Stimulated activated CD4-positive, alpha-beta T cell treated with anti-CD3 and anti-CD28 coated beads, TNF-alpha, amount 100 ng/mL, for 4 hours (primary cell): Measurements from ENCODE around the gene BNC2.

Experiments used
- DNase-seq, 3 experiments: peaks; one replicate each; pipeline ENCODE4 v3.0.0-alpha.2; 2020; ENCODE audit warnings: low read depth in 3 of 3

Gene BNC2

DNA sequence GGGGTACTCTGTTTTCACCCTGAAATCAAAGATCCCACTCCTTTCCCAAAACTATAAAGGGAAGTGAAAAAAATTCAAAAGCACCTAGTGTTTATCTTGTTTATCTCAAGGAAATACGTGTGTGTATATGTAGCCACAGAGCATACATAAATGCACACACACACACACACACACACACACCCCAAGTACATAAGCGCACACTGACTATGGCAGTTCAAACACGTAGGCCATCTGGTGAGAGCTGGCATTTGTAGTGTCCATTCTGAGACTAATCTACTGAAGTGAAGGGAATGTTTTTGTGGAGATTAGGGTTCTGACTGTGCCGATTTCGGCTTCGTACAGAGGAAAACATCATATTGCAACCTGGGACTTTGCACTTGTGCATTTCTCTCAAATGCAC is 451.7 kb downstream of the BNC2 start:
- DNase-seq, result no peak

DNA sequence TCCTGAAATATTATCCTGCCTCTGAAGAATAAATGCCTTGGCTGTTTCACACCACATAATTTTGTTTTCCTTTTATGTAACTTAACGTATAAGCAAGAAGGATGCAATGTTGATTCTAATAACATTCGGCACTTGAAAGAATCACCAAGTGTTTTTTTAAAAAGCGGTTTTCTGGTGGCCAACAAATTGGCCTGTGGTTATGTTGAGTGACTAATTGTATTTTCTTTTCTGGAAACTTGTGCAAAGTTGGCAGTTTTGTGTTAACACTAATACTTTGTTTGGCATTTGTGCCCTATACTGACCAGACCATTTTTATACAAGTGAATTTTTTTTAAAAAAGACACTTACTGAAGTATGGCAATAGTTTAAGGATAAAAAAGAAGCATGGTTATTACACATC is 452.7 kb downstream of the BNC2 start:
- DNase-seq, result no peak

DNA sequence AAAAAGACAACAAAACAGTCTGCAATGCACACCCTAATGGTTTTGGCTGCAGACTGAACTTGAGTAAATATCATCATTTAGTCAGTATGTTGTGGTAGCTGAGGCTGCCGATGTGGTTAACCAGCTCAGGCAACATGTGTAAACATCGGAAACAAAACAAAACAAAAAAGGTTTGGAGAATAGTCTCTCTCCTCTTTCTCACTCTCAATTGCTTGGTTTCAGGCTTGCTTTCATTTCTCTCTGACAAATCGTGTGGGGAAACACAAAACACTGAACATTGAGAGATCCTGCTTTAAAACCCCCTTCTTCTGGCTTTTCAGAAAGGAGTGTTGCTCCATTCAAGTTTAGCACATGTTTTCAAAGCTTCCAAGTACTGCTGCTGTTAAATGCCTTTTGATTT is 453.3 kb downstream of the BNC2 start:
- no peak for DNase-seq

DNA sequence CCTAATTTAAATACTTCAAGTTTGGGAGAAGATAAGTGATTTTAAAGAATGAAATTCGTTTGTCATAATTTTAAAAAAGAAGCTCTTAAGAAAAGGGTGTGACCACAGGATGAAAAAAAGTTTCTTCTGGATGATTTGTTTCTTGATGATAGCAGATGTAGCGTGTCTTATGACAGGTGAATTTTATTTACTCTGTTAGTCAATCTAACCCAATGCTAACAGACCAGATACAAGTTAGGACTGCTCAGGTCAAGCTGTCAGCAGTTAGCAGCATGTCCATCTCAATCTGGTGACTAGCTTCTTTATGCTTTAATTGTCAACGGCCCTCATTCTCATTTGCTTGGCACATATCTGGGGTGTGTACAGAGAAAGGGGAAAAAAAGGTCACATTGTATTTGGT is 456.0 kb downstream of the BNC2 start:
- DNase-seq, result no peak

DNA sequence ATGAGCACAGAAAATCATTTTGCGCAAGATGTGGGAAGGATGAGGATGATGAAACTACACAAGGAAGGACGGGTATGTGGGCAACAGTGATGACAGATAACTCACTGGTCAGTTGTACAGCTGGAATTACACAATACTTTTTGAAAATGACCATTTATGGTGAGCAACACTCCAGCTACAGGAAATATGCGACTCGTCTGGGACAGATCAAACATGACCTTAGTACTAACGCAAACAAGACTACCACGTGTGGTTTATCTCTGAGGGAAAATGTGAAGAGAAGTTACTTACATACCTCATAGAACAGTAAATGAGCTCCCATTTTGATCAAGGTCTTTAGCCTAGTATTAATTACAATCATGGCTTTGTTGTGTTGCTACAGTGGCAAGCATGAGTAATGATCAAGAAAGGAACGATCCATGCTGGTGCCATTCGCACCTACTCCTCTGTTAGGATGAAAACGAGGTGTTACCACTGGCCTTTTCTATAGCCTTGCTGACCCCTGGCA is 456.9 kb downstream of the BNC2 start:
- DNase-seq, result no peak

DNA sequence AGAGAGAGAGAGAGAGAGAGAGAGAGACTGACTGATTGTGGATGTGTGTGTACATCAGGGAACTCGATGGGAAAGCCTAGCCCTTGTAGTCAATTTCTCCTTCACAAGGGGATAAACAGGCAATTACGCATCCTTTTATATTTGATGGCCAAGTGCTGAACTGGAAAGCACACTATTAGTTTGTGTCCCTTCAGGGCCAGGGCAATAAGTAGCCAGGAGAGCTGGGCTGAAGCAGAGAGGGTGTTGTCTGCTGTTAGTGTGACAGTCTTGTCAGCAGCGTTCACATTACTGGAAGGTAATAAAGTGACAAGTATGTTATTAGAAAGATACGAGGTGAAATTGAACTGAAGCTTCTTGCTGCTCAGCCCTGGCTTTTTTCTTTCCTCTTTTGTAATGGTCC is 457.7 kb downstream of the BNC2 start:
- DNase-seq, result no peak

DNA sequence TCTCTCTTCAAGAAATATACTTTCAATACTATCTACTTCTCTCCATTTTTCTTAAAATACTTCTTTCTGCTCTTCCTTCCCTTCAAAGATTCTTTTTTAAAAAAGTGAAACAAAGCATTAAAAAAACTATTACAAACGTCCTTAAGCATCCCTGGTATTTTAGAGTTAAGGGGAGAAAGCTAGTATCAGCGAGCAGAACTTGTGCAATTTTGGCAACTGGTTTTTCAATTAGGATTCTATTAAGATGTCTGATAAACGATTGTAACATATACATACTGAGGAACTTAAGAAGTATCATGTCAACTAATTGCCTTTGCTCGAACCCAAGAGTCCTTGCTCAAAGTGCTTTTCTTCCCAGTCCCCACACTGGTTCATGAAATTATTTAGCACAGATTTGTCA is 459.2 kb downstream of the BNC2 start:
- DNase-seq, result no peak

DNA sequence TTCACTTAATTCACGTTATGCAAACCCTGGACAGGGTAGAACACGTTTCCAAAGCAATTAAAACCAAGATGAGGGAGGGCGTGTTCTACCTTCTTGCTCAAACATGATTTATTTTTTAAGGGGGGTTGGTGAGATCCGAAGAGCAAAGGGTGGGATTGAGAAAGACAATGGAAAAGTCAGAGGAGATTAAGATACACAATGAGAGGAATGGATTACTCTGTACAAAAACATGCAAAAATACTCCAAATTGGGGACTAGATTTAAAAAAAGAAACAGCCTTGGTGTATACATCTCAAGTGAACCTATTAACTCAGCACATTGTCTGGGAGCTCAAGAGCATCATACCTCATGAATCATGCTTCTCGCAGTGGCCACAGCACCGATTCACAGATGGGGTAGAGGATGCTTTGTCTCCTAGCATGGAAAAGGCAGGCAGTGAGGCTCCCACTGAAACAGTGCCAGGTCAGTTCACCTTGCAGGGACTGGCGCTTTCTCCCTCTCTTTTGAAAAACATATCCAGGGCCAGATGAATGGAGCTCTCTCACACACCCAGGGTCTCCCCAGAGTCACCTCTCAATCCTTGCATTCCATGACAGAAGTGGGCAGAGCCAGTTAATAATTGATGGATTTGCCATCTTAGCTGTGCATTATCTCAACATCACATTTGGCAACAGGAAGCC is 459.7 kb downstream of the BNC2 start:
- no peak for DNase-seq

DNA sequence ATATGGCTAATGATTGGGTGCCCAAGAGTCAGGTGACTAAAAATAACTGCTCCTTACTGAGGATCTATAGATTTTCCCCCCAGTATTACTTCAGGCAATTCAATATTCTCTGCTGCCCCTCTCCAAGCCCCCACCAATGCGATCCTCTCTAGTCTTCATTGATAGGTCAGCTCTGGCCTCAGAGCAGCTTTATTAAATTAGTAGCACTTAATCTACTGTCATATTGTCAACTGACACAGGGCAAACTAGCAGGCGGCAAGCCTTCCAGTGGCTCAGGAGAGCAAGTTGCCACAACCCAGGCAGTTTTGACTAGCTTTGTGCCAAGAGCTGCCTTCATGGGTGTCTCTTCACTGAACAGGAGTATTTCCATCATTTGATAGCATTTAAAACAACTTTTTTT is 462.9 kb downstream of the BNC2 start:
- no peak for DNase-seq

DNA sequence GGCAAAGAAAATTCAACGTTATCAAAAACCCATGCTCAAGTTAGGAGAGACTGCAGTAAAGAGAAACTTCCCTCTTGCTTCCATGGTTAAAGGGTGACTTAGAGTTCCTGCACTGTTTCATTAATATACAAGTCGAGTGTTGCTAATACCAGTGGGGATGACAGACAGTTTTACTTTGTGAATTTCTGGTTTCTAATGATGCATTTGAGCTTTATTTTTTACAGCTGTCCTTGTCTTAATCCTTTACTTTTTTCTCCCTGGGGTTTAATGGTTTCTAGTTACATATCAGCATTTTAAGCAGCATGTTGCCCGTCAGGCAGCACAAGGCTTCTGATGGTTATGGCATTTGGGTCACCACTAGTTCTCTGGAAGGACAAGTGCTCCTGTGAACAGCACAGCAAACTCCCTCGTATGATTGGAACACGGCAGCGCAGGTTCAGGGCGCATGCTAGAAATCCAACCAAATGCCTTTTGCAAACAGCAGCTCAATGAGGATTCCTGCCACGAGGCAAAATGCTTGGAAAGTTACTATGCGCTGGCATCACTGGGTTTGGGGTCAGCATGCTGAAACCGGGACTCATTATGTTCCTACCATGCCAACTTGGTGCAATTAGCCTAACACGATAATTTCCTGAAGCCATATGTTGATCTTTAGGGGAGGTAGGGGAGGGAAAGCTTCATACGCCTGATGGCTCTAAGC is 463.8 kb downstream of the BNC2 start:
- DNase-seq, result no peak

DNA sequence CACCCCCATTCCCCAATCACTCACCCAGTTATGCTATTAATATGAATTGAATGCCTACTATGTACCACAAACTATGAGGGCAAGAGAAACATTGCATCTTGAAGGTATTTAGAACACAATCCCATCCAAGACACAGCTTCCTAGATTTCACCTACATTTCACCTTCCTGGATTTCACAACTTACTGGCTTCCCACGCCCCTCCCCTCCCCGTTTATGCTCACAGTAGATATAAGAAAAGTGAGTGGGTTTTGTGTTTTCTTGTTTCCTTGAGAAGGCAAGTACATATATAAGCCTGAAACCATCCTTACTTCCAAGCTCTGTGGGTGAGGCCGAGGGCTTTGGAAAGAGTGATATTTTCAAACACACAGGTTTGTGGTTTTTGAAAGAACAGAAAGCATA is 465.0 kb downstream of the BNC2 start:
- no peak for DNase-seq

DNA sequence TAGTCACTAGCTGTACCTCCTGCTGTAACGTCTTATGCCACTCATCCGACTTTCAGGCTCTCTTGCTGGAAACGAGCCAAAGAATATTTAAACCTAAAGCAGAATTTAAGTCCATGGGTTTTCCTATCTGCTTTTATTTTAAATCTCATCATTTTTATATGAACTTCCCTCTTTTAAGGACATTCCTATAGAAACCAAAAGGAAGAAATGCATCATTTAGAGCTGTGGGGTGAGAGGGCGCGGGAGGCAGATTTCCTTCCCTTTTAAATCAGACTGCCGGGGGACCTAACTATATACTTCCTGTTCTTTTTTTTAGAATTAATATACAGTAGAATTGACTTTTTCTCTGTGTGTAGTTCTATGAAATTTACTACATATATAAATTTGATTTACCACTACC is 468.8 kb downstream of the BNC2 start:
- no peak for DNase-seq

DNA sequence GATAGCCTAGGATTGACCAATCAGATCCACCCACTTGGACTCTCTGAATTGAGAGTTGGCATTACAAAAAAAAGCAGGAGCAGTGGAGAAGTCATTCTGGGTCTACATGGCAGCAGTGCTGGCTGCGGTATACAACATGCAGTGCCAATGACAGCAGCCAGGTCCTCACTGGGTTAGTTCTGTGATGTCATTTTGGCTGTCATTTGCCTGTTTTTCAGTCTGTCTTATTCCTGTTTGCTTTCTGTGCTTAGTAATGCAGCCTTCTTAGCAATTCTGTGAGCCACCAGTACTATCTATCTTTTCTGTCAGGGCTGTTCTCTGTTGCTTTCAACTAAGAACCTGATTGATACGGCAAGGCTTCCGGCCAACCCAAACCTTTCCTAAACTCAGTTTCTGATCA is 471.8 kb downstream of the BNC2 start:
- DNase-seq, result no peak

DNA sequence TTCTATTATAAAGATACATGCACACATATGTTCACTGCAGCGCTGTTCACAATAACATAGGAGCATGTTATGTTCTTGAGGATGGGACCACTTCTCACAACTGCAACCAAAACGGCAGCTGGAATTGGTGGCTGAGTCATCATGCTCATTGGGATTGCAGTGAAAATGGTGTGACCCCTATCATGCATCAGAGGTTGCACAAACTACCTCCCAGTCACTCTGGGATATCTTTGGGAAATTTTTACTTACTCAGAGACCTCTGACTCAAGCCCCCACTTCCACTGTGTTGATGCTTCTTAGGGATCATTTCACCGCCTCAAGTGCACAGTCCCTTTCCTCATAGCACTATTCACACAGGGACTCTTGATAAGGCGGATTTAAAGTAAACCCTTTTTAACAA is 474.1 kb downstream of the BNC2 start:
- no peak for DNase-seq

DNA sequence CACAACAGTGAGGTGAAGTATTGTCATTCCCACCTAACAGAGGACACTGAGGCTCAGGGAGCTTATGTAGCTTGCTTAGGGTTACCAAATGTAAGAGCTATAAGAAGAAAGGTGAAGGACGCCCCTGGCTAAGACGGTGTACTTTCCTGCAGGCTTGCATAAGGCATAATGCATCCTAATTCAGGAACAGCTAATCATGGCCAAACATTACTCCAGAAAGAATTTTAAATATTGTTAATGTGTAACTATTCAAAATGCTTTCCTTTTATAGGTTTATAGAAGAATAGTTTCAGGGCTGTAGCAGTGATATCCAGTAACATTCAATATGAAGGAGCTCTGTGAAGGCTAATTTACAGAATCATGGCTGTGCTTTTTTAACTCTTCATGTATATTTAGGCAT is 479.1 kb downstream of the BNC2 start:
- DNase-seq, result no peak

DNA sequence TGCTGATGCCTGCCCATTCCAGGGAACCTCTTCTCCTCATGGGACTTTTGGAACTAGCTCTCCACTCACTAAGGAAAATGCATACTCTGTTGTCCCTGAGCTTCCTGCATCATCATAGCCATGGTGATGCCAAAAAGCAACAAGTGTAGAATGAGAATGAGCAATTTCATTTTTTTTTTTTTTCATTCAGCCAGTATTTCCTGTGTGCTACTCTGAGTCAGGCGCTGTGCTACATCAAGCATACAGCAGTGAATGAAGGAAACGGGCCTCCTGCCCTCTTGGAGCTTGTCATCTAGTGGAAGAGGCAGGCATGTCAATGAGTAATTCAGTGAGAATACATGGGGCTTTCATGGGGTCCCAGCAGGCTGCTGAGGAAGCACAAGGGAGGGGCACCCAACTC is 483.1 kb downstream of the BNC2 start:
- DNase-seq, result no peak

DNA sequence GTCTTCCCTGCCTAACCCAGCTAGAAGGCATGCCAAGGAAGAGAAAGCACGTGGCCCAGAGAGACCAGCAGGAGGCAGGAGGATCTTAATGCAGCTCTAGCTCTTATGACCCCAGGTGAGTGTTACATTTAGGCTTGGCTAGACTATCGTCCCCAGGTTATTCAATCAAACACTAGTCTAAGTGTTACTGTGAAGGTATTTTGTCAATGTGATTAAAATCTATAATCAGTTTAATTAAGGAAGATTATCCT is 483.7 kb downstream of the BNC2 start:
- DNase-seq, result no peak

DNA sequence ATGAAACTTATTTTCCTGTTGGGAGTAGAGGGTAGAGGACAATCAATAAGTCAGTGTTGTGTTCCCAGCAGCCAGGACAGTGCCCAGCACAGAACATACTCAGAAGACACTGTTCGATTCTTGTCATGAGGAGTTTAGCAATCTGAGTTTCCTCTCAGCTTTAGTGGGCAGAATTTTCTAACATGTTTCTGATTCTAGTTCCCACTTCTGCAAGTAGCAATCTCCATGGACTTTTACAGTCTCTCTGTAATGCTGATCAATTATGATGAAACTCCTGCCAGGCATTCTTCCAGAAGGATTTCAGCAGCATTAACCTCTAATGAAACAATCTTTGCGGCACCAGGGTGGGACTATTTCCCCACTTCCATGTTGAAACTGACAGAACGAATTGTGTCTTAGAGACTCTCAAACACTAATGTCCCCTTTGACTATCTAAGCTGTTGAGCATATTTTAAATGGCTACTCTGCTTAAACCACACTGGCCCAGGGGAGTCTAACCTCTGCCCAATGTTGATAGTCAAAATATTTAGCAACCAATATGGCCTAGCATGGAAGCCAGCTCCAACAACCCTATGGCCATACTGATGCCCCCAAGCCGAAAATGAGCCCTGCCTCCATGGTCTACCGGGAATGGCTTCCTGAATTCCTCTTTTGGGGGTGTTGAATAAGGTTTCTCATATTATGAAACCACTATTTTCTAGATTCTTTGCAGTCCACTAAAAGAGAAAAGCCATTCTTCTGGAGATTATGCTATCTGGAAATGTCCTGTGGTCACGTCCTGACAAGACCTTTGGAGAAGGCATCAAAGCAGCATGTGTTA is 484.3 kb downstream of the BNC2 start:
- DNase-seq, result no peak

DNA sequence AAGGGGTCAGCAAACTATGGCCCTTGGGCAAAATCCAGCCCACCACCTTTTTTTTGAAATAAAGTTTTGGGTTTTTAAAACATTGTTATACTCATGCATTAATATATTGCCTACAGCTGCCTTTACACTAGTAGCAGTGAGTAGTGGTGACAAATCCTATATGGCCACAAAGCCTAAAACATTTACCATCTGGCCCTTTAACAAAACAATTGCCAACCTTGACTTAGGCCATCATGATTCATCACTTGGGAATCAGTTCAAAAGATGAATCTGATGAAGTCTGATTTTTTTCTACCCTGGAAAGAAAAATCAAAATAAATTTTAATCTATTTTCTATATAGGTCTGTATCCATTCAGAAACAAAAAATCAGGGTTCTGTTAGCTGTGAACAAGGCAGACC is 484.9 kb downstream of the BNC2 start:
- DNase-seq, result no peak

DNA sequence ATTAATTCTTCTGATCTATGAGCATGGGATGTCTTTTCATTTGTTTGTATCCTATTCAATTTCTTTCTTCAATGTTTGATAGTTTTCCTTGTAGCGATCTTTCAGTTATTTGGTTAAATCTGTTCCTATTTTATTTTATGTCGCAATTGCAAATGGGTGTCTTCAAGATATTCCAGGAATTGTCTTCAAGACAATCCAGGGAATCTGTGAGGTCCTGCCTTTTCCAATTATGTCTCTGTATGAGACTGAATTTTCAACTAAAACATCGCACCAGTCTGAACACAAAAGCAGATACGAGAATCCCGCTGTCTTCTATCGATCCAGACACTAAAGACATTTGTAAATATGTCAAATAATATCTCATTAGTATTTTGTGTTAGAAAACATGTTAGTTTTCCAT is 485.5 kb downstream of the BNC2 start:
- no peak for DNase-seq

DNA sequence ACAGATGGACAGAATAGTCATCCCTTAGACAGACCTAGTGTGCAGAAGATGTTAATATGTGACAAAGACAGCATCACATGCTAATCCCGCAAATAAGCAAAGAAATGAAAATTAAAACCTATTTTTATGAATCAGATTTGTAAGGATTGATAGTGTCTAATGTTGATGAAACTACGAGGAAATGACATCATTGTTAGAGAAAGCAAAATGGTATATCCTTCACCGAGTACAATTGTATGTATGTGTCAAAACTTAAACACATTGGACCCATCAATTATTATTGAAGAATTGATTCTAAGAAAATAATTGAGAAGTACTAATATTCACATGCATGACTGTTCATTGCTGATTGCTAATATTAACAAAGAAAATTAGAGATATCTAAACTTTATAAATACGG is 493.2 kb downstream of the BNC2 start:
- DNase-seq, result no peak

DNA sequence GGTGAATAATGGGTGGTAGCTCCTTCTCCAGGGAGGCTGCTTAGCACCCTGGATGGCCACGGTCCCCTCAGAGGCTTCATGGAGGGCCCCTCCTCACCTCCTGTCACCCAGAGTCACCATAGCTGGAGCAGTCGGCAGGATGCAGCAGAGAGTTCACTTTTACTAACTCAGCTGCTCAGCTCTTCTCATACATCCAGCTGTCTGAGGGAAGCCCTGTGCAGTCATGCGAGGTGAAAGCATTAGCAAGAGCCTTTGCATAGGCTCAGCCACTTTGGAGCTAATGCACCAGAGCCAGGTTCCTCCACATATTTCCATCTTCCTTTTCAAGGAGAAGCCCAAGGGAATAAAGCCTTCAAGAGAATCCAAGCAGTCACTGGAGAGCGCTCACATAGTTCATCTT is 499.2 kb downstream of the BNC2 start:
- no peak for DNase-seq

DNA sequence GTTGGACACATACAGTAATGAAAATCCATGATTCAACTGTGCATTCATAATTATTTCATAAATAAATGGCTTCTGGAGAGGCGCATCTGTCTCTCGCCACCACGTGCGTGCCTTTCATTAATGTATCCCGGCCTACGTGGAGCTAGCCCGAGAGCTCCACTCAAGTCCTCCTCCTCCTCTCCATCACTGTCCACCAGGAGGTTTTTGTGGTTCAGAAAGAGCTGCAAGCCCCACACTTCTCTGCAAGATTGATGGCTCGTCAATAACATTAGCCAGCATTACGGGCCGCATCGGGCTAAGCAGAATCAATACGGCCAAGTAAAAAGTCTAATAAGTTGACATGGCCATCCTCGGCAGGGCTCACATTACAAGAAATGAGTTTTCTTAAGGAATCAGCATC is 499.8 kb downstream of the BNC2 start:
- no peak for DNase-seq
